Right atrium auricular region (tissue), 2 donors: ENCODE data around the gene BRSK2. TPM values are rescaled to one million over a fixed set of nuclear protein-coding genes. Genes with fewer than 3 reads are reported as not detected.

ENCODE experiments used
- DNase-seq: peaks from one replicate; pipeline ENCODE4 v3.0.0-alpha.2; 2019; ENCODE audit warnings: low spot score
- H3K27ac ChIP-seq, 2 donors: fragments of 200-600 bp; sonication (generic); 1 replicate in 1 of 2; 2 replicates in 1 of 2; pipeline ENCODE4 v1.5.1; 2016 to 2019
- H3K27me3 ChIP-seq, 2 donors: fragments of 200-600 bp; sonication (generic); one replicate each; pipeline versions ENCODE4 v1.5.1 to v1.6.0; 2017 to 2019
- H3K36me3 ChIP-seq: fragments of 200-600 bp; sonication (generic); one replicate; pipeline ENCODE4 v1.5.1; 2016
- H3K4me1 ChIP-seq, 2 donors: fragments of 200-600 bp; sonication (generic); one replicate each; pipeline versions ENCODE4 v1.5.1 to v1.6.0; 2017 to 2019
- H3K4me3 ChIP-seq, 2 donors: fragments of 200-600 bp; sonication (generic); 1 replicate in 1 of 2; 2 replicates in 1 of 2; pipeline ENCODE4 v1.5.1; 2017 to 2019; ENCODE audit warnings: mild to moderate bottlenecking in 1 of 2, moderate library complexity in 1 of 2
- H3K9me3 ChIP-seq, 2 donors: fragments of 200-600 bp; sonication (generic); one replicate each; pipeline ENCODE4 v1.5.1; 2019
- total RNA-seq, 2 donors: library from RNA; depleted of rRNA; stranded (reverse); fragments of >200 nt; gene quantifications; one replicate each; pipeline ENCODE4 v1.1.0, GENCODE V29; 2016
- TF ChIP-seq, protein P1 (sequence below), 2 donors: fragments of 200-600 bp; sonication (generic); IDR thresholded peaks; one replicate each; pipeline ENCODE4 v1.5.1; 2019; ENCODE audit warnings: antibody characterized with exemption in 2 of 2

Gene BRSK2
- total RNA-seq, 2 donors from 2014 or later, result 0.19 to 0.51 TPM

DNA sequence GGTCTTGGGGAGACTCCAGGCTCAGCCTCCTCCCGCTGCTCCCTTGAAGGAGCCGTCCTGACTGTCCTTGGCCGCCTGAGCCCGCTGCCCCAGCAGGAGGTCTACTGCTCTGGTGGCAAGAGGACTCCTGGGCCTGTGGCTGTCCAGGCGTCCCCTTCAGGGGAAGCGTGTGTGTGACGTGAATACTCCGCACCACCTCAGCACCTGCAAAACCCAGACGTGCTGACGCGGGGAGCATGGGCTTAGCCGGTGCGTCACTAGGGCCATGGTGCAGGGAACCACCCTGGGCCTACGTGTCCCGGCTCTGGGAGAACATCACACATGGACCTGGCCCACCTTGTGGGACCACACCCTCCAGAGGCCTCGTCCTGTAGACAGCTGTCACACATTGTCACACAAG is 30.2 kb upstream of the BRSK2 start:
- DNase-seq, result no peak
- no peaks in the 10 kb centered on the region for H3K4me1 ChIP-seq
- no peak overlapping the region for H3K27ac ChIP-seq
- peaks cover 3 to 9% of the 10 kb centered on the region in 2 donors for H3K9me3 ChIP-seq
- no peaks in the 10 kb centered on the region for H3K36me3 ChIP-seq
- no peaks in the 10 kb centered on the region for H3K27me3 ChIP-seq
- TF ChIP-seq, protein P1, sequence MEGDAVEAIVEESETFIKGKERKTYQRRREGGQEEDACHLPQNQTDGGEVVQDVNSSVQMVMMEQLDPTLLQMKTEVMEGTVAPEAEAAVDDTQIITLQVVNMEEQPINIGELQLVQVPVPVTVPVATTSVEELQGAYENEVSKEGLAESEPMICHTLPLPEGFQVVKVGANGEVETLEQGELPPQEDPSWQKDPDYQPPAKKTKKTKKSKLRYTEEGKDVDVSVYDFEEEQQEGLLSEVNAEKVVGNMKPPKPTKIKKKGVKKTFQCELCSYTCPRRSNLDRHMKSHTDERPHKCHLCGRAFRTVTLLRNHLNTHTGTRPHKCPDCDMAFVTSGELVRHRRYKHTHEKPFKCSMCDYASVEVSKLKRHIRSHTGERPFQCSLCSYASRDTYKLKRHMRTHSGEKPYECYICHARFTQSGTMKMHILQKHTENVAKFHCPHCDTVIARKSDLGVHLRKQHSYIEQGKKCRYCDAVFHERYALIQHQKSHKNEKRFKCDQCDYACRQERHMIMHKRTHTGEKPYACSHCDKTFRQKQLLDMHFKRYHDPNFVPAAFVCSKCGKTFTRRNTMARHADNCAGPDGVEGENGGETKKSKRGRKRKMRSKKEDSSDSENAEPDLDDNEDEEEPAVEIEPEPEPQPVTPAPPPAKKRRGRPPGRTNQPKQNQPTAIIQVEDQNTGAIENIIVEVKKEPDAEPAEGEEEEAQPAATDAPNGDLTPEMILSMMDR (IDR thresholded peaks at IDR 0.05), result no peak
- no peak overlapping the region for H3K4me3 ChIP-seq

DNA sequence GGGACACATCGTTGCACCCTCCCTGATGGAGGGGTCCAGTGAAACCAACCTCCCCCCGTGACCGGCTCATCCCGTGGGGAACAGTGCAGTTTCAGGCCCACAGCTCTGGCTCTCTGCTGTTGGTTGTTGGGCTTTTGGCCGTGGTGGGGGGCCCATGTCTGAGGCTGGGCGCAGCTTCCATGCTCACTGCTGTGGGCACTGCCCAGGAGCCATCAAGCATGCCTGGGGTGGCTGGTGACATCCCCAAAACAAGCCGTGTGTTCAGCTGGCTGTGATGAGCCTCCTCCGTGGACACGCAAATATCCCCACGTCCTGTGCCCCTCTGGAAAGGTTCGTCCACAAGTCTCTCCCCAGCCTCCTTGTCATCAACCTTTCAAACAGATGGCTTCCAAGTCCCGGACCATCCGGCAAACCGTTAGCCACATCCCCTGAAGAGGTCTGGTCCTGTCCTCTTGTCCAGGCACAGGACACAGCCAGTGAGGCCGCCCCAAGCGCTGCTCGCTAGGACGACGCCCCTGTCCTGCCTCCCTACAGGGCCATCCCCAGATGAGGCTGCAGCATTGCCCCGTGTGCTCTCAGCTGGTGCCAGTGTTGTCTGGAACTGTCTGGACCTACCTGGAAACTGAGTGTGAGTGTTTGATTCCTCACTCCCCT is 29.4 kb upstream of the BRSK2 start:
- H3K36me3 ChIP-seq, result no peaks in the 10 kb centered on the region
- peaks cover 6 to 13% of the 10 kb centered on the region in 2 donors for H3K9me3 ChIP-seq
- TF ChIP-seq, protein P1 (IDR thresholded peaks at IDR 0.05), result no peak
- no peak overlapping the region for H3K4me3 ChIP-seq
- no peaks in the 10 kb centered on the region for H3K4me1 ChIP-seq
- H3K27ac ChIP-seq, result no peak overlapping the region
- no peak for DNase-seq
- H3K27me3 ChIP-seq, result no peaks in the 10 kb centered on the region

DNA sequence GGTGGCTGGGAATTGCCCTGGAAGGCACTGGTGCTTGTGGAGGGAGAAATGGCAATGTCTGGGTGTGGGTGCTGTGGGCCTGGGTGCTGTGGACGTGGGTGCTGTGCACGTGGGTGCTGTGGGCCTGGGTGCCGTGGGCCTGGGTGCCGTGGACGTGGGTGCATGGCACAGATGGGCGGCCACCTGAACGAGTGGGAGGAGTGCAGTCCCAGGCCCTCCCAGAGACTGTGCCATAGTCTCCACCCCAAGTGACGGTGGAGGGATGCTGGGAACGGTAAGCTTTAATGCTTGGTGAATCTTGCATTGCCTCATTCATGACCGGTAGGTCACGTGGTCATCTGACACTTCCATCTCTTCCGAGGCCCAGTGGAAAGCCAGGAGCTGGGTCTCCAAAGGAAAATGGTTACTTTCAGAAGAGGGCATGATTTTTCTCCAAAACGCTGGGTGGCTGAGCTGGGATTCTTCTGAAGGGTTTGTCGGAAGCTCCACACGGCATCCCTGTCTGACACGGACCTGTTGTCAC is 28.8 kb upstream of the BRSK2 start:
- no peaks in the 10 kb centered on the region for H3K27me3 ChIP-seq
- TF ChIP-seq, protein P1 (IDR thresholded peaks at IDR 0.05), result no peak
- no peak overlapping the region for H3K27ac ChIP-seq
- DNase-seq, result no peak
- H3K9me3 ChIP-seq, result peaks cover 6 to 15% of the 10 kb centered on the region in 2 donors
- H3K36me3 ChIP-seq, result no peaks in the 10 kb centered on the region
- no peak overlapping the region for H3K4me3 ChIP-seq
- no peaks in the 10 kb centered on the region for H3K4me1 ChIP-seq

DNA sequence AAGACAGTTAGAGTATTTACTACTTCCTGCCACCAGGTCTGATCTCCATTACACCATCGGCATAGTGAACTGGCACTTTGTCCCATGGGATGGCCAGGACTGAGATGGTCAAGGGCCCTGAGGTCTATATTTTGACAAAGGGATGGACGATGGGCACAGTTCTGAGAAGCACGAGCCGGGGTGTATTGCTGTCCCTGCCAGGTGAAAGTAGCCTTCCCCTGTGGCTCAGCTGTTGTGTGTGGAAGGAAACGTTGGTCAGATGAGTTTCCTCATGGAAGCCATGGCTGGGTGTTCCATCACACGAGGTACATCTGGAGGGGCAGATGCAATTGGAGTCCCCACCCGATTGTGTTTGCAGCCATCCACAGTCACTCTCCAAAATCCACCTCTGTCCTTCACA is 27.9 kb upstream of the BRSK2 start:
- H3K9me3 ChIP-seq, result peaks cover 6 to 24% of the 10 kb centered on the region in 2 donors
- H3K27ac ChIP-seq, result no peak overlapping the region
- no peaks in the 10 kb centered on the region for H3K36me3 ChIP-seq
- H3K27me3 ChIP-seq, result no peaks in the 10 kb centered on the region
- H3K4me1 ChIP-seq, result no peaks in the 10 kb centered on the region
- H3K4me3 ChIP-seq, result no peak overlapping the region
- no peak for DNase-seq
- TF ChIP-seq, protein P1 (IDR thresholded peaks at IDR 0.05), result no peak

DNA sequence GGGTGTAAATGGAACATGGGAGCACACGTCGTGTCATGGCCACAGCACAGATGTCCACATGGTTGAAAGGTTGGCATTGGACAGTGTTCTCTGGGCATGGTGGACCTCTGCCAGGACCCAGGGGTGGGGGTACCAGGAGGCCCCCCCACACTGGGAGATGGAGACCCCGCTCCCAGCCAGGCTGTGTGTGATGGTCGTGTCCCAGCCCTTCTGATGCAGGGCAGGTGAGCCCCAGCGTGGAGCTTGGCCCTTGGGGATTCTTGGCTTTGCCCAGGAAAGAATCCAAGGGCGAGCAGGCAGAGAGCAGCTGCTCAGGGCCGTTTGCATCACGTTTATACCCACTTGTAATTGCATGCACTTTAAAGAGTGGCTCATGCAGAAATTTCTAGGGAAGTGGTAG is 22.0 kb upstream of the BRSK2 start:
- no peaks in the 10 kb centered on the region for H3K27me3 ChIP-seq
- no peak for DNase-seq
- TF ChIP-seq, protein P1 (IDR thresholded peaks at IDR 0.05), result no peak

DNA sequence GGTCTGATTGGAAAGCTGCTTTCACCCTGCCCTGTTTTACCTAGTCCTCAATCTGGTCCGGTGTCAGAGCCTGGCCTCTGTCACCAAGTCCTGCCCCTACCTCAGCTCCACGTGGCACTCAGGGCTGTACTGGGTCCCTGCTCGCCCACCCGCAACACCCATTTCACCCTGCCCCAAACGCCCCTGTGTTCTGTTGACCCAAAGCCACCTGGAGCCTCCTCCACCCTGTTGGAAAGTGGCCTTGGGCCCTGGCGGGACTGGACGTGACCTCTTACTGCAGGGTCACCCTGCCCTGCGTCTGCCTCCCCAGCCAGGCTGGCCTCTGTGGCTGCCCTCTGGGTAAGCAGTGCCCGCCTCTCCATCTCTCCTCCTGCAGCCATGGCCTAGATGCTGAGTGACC is 21.5 kb upstream of the BRSK2 start:
- no peak for DNase-seq

More for the DNA sequence above, 22.0 kb upstream of the BRSK2 start:
- H3K36me3 ChIP-seq, result no peaks in the 10 kb centered on the region
- no peaks in the 10 kb centered on the region for H3K4me1 ChIP-seq
- H3K27ac ChIP-seq, result no peak overlapping the region
- H3K4me3 ChIP-seq, result no peak overlapping the region
- H3K9me3 ChIP-seq, result peaks cover 6 to 25% of the 10 kb centered on the region in 2 donors

More for the DNA sequence above, 21.5 kb upstream of the BRSK2 start:
- no peaks in the 10 kb centered on the region for H3K27me3 ChIP-seq
- H3K36me3 ChIP-seq, result no peaks in the 10 kb centered on the region
- no peak overlapping the region for H3K4me3 ChIP-seq
- H3K4me1 ChIP-seq, result no peaks in the 10 kb centered on the region
- H3K9me3 ChIP-seq, result peaks cover 6 to 25% of the 10 kb centered on the region in 2 donors
- H3K27ac ChIP-seq, result no peak overlapping the region
- TF ChIP-seq, protein P1 (IDR thresholded peaks at IDR 0.05), result no peak
